ENCODE data around the gene CYP1A2. TPM values are rescaled to one million over a fixed set of nuclear protein-coding genes. Genes with fewer than 3 reads are reported as not detected.

CYP1A2 gene
- total and polyA plus RNA-seq, 11 donors = not detected

GRCh38 chr15:74768099-74768770 lies 19.6 kb downstream of the CYP1A2 start:
- Histone ChIP-seq H3K4me3 (peak overlapping the region in 2 of 12 donors; percentile 20 to 27), H3K27ac (no peak overlapping the region), H3K9me3 (no peaks in the 10 kb centered on the region), H3K36me3 (no peaks in the 10 kb centered on the region), H3K4me1 (peaks cover 0 to 16% (median 4%) of the 10 kb centered on the region in 12 donors), H3K27me3 (peaks cover 0 to 6% (median 0%) of the 10 kb centered on the region in 9 donors)
- ATAC-seq (no peak), DNase-seq (no peak)
- intact Hi-C loops (cut with DNase I) = loop anchor here (1.0 to 10.0 kb wide), 10 partner anchors 34 to 396 kb away; partner anchors contain the start of gene ARID3B (in 1 of the 10)
- 29 to 35% (median 31%) methylated on average over 15 of the region's 15 CpGs for WGBS, 4 donors
- TF ChIP-seq POLR2A (IDR thresholded peaks at IDR 0.05) = no peak
- no peak for TF ChIP-seq CTCF (IDR thresholded peaks at IDR 0.05)

- peak; percentile 38 to 65 (median 56) for ATAC-seq
- DNase-seq = peak; percentile 57 to 83 (median 68)
- Histone ChIP-seq H3K27me3 (peaks cover 0 to 6% (median 0%) of the 10 kb centered on the region in 9 donors), H3K9me3 (no peaks in the 10 kb centered on the region), H3K4me1 (peaks cover 0 to 16% (median 3%) of the 10 kb centered on the region in 12 donors), H3K4me3 (peak overlapping the region in 2 of 12 donors; percentile 20 to 27), H3K36me3 (no peaks in the 10 kb centered on the region), H3K27ac (no peak overlapping the region)
- intact Hi-C loops (cut with DNase I) = loop anchor here (1.0 to 10.0 kb wide), 11 partner anchors 33 to 397 kb away; partner anchors contain the start of gene ARID3B (in 1 of the 10)
- TF ChIP-seq POLR2A (IDR thresholded peaks at IDR 0.05) (no peak), CTCF (IDR thresholded peaks at IDR 0.05) (peak; percentile 73 to 92 (median 84))
- 3 to 5% (median 3%) methylated on average over 9 of the region's 9 CpGs for WGBS, 4 donors
Measured at GRCh38 chr15:74768771-74769342, 20.2 kb downstream of the CYP1A2 start.

- Histone ChIP-seq H3K4me1 (peaks cover 0 to 22% (median 3%) of the 10 kb centered on the region in 12 donors), H3K9me3 (no peaks in the 10 kb centered on the region), H3K4me3 (no peak overlapping the region), H3K27me3 (peaks cover 0 to 6% (median 0%) of the 10 kb centered on the region in 9 donors), H3K27ac (no peak overlapping the region), H3K36me3 (no peaks in the 10 kb centered on the region)
- no peak for ATAC-seq
- WGBS, 4 donors = 61 to 70% (median 66%) methylated on average over 7 of the region's 7 CpGs
- intact Hi-C loops (cut with DNase I) = loop anchor here (1.0 to 10.0 kb wide), 16 partner anchors 31 to 397 kb away; partner anchors contain the start of gene ARID3B (in 1 of the 10)
- TF ChIP-seq CTCF (IDR thresholded peaks at IDR 0.05) (no peak), POLR2A (IDR thresholded peaks at IDR 0.05) (no peak)
- DNase-seq = no peak
Measured at GRCh38 chr15:74769463-74770025, 20.9 kb downstream of the CYP1A2 start.
